ENCODE measurements around the gene TMEM190.

Gene TMEM190

DNA sequence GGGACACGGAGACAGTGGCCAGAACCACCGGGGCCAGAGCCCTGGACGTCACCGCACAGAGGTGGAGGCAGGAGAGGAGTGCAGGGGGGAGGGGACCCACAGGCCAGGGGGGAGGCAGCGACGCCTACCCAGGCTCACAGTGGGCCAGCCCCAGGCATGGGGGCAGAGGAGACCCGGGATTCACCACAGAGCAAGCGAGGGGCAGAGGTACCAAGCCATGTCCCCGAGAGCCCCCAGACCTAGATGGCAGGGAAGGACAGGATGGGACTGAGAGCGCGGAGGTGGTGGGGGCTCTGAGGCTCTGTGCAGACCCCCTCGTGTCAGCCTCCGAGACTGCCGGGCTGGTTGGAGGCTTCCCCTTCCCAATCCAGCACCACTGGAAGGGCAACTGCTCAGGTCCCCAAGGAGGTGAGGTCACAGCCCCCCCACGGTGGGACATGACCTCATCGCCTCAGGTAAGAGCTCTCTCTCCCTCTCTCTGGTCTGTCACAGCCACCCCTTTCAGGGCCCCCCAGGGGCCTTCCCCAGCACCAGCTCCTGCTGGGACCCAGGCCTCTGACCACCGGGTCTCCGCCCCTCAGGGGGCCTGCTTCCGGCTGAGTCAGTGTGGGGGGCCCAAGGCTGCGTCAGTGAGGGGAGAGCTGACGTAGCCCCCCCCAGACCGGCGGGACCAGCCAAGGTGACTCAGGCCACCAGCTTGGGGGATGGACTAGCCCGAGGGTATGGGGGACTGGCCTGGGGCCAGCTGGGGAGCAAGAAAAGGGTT, 4.1 kb upstream of the TMEM190 start:
- DNase-seq, result no peak

DNA sequence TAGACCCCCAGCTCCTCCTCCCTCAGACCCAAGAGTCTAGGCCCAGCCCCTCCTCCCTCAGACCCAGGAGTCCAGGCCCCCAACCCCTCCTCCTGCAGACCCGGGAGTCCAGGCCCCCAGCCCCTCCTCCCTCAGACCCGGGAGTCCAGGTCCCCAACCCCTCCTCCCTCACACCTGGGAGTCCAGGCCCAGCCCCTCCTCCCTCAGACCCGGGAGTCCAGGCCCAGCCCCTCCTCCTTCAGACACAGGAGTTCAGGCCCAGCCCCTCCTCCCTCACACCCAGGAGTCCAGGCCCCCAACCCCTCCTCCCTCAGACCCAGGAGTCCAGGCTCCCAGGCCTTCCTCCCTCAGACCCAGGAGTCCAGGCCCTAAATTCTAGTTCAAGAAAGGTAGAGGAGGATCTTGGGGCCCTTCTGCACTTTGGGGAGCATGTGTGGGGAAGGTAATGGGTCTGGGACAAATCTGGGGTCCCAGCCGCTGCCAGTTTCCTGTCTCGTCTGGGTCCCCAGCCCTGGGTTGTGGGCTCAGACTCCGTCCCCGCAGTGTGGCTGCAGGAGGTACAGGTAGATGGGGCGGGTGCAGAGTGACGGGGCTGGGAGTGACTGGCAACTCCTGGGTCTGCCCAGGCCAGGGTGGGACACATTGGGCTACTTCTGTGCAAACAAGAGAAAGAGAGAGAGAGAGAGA, 3.2 kb upstream of the TMEM190 start:
- no peak for DNase-seq

DNA sequence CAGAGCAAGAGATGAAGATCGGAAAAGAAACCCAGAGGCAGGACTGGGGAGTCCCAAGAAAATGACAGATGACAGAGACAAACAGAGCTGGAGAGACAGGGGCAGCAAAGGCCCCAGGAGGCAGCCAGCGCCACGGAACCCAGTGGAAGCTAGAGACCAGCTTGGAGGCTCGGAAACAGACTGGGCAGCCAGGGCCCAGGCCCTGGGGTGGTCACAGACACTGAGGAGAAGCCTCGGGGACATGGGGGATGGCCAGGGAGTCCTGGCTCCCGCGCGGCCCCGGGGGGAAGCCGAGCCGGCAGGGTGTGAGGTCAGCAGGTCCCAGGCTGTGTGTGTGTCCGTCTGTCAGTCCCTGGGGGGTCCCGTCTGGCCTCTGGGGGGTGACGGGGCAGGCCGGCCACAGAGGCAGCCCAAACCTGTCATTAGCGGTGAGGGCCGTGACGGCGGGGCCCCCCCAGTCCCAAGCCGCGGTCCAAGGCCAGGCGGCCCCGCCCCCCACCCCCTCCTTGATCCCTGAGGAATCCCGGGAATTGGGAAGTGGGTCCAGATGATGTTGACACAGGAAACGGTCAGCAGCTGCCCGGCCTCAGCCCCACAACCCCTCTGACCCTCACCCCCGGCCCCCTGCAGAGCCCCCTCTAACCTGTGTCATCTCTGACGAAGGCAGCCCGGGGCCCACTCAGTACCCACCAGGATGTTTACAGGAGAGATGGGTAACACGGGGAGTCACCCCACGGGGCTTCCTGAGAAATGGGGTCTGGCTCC, 2.5 kb upstream of the TMEM190 start:
- DNase-seq, result no peak

DNA sequence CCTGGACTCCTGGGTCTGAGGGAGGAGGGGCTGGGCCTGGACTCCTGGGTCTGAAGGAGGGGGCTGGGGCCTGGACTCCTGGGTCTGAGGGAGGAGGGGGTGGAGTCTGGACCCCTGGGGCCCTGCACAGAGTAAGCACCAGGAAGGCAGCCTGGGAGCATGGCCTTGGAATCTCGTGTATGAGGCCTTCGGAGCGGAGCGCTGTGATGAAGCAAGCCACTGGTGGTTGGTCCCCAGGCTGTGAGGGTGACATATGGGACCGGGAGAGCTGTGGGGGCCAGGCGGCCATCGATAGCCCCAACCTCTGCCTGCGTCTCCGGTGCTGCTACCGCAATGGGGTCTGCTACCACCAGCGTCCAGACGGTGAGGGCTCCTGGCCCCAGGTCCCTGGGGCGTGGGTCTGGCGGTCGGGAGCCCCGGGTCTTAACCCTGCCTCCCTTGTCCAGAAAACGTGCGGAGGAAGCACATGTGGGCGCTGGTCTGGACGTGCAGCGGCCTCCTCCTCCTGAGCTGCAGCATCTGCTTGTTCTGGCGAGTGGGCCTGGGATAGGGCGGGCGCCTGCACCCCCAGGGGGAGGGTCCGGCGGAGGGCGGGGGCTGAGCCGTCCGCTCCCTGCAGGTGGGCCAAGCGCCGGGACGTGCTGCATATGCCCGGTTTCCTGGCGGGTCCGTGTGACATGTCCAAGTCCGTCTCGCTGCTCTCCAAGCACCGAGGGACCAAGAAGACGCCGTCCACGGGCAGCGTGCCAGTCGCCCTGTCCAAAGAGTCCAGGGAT, 918 bp downstream of the TMEM190 start:
- DNase-seq, result no peak

DNA sequence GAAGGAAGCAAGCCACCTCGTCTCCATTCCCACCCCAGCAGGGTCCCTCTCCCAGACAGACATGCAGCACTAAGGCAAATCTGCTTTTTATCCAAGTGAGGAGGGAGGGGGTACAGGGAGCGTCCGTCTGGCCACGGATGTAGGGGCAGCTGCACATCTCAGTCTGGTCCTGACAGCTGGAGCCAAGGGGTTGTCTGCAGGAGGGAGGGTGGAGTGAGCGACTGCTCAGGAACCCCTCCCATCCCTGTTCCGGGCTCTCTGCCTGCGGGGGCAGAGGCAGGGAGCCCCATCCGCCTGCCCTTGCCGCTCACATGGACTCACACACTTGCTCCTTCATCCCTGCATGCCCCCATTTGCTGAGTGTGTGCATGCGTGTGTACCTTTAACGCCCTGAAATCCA, 2.5 kb downstream of the TMEM190 start:
- DNase-seq, result no peak

DNA sequence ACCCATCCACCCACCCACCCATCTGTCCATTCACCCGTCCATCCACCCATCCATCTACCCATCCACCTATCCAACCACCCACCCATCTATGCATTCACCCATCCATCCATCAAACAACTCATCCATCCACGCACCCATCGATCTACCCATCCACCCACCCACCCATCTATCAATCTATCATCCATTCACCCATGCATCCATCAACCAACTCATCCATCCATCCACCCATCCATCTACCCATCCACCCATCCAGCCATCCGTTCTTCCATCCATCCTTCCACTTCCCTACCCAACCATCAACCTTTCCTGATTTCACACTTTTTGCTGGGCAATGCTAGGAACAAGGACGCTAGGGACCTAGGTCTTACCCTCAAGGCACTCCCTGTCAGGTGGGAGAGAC, 5.4 kb downstream of the TMEM190 start:
- no peak for DNase-seq

DNA sequence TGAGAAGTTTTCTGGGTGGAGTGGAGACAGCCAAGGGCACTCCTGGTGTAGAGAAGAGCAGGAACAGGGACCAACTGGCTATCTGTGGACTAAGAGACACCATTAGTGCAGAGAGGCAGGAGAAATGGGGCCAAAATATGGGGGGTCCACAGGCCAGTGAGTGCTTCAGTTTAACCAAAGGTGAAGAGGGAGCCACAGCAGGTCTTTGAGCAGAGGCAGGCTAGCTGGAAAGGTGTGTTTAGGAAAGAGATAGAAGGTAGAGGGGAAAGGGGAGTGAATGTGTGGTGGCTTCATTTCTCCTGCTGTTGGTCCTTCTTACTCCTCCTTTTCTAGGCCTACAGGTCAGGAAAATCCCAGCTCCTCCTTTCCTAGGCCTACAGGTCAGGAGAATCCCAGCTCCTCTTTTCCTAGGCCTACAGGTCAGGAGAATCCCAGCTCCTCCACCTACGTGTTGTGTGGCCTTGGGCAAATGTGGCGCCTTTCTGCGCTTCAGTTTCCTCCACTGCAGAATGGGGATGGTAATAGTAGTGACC, 6.0 kb downstream of the TMEM190 start:
- DNase-seq, result no peak

DNA sequence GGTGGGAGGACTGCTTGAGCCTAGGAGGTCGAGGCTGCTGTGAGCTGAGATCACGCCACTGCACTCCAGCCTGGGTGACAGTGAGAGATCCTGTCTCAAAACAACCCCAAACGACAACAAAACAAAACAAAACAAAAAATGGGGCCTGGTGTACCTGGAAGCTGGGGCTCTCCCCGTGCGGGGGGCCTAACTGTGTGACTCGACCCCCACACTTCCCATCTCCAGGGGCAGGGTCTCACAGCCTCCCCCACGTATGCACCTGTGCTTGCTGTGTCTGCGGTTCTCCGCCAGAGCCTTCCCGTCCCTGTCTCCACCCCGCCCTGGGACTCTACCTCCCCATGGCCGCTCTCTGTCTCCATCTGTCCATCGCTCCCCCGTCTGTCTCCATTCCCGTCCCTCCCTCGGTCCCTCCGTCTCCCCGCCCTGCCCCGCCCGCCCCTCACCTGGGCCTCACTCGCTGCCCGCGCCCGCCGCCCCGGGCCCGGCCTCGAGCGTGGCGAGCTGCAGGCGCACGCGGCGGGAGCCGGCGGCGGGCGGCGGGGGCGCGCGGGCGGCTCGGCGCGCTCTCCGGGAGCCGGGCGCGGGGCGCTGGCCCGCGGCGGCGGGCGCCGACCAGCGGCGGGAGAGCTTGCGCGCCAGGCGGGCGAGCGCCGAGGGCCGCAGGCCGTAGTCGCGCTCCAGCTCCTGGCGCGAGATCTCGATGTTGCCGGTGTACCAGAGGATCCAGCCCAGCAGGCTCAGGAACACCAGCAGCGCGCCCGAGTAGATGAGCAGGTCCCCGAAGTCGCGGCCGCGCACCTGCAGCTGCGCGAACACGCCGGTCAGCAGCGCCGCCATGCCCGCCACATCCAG, 6.9 kb downstream of the TMEM190 start:
- DNase-seq, result peak; percentile 26

DNA sequence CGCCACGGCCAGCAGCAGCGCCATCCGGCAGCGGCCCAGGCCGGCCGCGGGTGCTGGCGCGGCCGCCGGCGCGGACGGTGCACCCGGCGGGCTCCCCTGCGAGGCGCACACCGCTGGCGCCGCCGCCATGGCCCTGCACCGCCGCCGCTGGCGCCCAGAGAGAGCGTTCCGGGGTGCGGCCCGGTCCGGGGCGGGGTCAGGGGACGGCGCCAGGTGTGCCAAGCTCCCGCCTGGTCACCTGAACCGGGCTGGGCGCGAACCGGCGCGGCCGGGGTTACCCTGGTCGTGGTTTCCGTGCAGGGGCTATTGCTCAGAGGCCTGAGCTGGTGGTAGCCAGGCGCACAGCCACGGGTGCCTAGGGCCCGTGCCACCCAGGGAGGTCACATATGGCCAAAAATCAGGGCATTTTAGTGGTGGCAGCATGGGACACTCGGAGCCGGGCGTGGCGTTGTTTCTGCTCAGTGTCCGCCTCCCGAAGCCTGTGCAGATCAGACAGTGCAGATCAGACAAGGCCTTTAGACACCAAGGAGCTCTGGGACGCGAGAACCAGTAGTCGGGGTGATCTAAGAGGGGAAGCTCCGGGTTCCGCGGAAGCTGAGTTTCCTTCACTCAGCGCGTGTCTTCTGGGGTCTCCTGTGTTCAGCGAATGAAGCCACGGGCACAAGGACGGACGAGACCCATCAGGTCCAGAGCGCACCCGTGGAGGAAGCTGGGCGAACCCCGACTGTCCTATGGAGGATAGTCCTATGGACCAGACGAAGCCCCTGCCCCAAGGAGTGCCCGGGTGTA, 7.7 kb downstream of the TMEM190 start, which contains the start of gene TMEM238:
Gene TMEM238, minus strand, starts transcription at position 162 of the 789 bp plus-strand sequence. Its CDS starts 33 bp downstream, at position 129.
- peak; percentile 40 for DNase-seq

DNA sequence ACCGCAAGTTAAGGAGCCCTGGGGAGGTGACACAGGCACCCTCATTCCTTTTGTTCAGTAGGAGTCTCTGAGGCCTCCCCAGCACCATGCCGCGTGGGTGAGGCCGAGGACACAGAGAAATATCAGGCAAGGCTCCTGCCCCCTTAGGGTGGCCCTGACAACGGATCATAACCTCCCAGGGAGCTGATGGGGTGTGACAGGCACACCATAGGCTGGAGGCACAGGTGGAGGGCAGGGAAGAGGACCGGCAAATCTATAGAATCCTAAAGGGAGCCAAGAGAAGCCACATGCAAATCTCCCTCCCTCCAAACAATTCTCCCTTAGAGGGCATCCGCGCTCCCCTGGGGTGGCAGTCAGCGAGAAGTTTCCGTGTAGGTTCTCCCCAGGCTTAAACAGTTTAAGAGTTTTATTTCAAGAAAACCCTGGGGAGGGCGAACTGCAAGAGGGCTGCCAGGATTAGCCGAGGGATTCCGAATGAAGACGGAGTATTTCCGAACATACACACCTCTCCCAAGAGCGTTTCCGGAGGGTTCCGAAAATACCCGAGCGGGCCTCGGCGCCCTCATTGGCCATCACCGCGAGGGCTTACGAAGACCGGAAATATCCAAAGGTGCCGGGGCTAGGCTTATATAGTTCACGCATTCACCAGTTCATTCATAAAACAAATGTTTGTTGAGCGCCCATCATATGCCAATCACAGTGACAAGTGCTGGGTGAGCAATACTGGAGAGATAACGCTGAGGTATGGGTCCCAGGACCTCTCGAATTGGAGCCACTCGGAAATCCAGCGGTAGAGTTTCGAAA, 8.5 kb downstream of the TMEM190 start:
- peak; percentile 100 for DNase-seq

DNA sequence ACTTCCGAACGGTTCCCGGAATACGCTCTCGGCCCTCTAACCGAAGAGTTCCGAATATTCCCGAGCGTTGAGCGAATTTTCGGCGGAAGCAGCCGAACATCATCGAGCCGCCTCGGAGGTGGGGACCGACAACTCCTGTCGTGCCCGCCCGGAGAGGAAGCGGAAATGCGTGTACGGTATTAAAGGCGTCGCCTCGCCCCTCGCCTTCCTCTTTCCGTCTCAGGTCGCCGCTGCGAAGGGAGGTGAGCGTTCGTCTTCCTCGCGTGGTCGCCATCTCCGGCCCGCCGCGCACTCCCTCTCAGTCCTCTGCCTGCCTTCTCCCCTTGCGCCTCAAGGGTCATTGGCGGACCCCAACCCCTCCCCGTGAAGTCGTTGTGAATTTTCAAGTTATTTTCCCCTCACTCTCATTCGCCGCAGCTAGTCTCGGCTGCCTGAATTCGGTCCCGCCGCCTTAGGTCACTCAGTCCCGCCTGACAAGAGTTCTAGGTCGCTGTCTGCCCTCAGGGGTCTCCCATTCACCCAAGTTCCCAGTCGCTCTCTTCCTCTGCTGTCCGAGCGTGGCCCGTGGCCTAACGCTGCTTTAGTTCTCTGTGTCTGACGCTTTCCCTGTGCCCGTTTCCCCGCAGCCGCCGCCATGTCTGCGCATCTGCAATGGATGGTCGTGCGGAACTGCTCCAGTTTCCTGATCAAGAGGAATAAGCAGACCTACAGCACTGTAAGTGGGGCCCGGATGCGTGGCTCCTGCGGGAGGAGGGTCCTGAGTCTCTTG, 9.3 kb downstream of the TMEM190 start, which contains the start of gene RPL28:
Gene RPL28, plus strand, starts transcription at position 209 of the 769 bp plus-strand sequence. Its CDS starts 426 bp downstream, at position 635.
- DNase-seq, result peak; percentile 100

DNA sequence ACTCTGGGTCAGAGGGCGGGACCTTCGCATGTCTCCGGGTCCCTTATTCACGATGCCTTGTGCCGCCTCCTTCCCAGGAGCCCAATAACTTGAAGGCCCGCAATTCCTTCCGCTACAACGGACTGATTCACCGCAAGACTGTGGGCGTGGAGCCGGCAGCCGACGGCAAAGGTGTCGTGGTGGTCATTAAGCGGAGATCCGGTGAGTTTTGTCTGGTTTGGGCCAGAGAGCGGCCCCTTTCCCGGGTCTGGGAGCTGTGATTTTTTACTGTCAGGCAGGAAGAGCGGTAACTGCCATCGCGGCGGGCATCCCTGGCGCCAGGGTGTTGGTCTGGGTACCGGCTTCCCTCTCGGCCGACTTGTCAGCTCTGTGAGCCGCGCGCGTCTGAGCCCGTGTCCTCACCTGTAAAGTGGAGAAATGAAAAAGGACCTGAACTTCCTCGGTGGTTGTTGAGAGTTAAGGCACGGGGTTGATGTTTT, 9.9 kb downstream of the TMEM190 start:
- DNase-seq, result no peak

DNA sequence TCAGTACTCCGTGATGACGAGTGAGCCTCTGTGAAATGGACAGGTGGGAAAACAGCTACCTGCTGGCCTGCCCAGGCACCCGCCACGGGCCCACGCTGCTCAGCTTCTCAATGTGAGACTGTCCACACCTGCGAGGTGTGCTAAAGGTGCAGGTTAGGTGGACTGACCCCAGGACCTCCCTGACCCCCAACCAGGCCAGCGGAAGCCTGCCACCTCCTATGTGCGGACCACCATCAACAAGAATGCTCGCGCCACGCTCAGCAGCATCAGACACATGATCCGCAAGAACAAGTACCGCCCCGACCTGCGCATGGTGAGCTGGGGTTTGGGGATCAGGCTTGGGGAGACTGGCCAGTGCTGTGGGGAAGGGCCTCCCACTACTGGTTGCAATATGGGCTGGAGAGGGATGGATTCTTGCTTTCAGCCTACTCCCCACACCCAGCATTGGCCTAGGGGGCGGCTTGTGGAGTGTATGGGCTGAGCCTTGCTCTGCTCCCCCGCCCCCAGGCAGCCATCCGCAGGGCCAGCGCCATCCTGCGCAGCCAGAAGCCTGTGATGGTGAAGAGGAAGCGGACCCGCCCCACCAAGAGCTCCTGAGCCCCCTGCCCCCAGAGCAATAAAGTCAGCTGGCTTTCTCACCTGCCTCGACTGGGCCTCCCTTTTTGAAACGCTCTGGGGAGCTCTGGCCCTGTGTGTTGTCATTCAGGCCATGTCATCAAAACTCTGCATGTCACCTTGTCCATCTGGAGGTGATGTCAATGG, 11.3 kb downstream of the TMEM190 start:
- no peak for DNase-seq

DNA sequence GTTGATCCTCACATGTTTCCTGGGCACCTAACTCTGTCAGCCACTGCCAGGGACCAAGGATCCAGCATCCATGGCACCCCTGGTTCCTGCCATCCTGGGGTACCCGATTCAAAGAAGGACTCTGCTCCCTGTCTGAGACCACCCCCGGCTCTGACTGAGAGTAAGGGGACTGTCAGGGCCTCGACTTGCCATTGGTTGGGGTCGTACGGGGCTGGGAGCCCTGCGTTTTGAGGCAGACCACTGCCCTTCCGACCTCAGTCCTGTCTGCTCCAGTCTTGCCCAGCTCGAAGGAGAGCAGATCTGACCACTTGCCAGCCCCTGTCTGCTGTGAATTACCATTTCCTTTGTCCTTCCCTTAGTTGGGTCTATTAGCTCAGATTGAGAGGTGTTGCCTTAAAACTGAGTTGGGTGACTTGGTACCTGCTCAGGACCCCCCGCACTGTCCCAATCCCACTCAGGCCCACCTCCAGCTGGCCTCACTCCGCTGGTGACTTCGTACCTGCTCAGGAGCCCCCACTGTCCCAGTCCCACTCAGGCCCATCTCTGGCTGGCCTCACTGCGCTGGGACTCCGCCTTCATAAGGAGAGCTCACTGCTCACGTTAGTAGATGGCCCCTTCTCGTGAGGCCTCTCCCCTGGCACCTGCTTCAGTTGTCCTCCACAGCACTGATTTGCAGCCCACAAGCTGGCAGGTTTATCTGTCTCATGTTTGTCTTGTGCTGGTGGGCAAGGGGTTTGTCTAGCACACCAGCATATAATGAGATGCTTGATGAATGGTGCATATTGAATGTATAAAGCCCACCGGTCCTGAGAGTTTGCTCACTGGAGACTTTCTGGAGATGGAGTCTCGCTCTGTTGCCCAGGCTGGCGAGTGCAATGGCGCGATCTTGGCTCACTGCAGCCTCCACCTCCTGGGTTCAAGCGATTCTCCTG, 13.0 kb downstream of the TMEM190 start:
- no peak for DNase-seq

DNA sequence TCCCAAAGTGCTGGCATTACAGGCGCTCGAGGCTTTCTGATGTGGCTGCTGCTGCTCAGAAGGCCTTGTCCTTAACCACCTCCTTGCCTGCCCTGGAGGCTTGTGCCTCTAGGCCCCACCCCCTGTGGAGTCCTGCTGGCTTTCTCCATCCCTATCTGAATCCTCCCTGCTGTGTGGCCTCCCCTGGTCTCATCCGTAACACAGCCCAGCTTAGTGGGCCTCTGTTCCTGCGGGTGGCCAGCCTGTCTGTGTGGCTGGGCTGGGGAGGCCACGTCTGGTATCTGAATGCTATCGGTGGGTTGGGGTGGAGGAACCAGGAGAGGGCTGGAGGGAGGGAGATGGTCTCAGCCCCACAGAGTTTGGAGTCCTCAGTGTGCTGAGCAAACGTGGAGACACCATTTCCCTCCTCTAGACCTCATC, 13.8 kb downstream of the TMEM190 start:
- DNase-seq, result no peak

DNA sequence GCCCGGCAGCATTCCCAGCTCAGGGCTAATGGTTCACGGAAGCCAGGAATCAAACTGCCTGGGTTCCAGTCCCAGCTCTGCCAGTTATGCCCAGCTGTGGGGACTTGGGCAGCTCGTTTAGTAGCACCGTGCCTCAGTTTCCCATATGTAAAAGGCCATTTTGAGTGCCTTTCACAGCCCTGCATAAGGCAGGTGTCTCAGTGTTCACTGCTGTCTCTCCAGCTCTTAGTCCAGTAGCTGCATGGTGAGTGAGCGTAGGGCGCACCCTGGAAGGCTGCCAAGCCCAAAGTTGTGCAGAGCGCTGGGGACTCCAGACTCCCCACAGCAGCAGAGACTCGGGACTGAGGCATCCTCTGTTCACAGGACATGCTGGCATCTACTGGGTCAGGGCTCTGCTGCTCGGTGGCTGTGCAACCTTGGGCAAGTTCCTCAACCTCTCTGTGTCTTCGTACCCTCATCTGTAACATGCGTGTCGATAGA, 14.6 kb downstream of the TMEM190 start:
- no peak for DNase-seq
